ENCODE measurements around the gene AQP2. TPM values are rescaled to one million over a fixed set of nuclear protein-coding genes. Genes with fewer than 3 reads are reported as not detected.

The AQP2 gene
- total and polyA plus RNA-seq, 2 of the 4 experiments (the other 2 are of a cell fraction) = not detected

GRCh38 chr12:49956663-49957569 is 6.4 kb downstream of the AQP2 start:
- Histone ChIP-seq H4K91ac (ENCODE audit: insufficient read depth, low read depth, low read length) (no peak overlapping the region), H2BK15ac (ENCODE audit: low read depth, low read length) (no peak overlapping the region), H3K4me3 (ENCODE audit: insufficient read depth, low read depth, low read length) (no peak overlapping the region), H2AFZ (replicated peaks; ENCODE audit: low read length, poor library complexity) (no peak overlapping the region), H2BK120ac (ENCODE audit: low read depth, low read length) (no peak overlapping the region), H3K18ac (ENCODE audit: low read depth, low read length) (no peak overlapping the region), H2AK5ac (ENCODE audit: low read depth, low read length) (no peak overlapping the region), H2BK5ac (ENCODE audit: low read depth, low read length, poor library complexity, severe bottlenecking) (no peak overlapping the region), H4K20me1 (ENCODE audit: insufficient read depth, low read length) (no peaks in the 10 kb centered on the region), H3K4me2 (ENCODE audit: low read depth, low read length) (no peak overlapping the region), H3K36me3 (ENCODE audit: control insufficient read depth, insufficient read depth, low read length) (no peaks in the 10 kb centered on the region), H3K9me1 (ENCODE audit: insufficient read depth, low read length) (no peaks in the 10 kb centered on the region), H2AK9ac (replicated peaks; ENCODE audit: low read depth, low read length, poor library complexity) (no peak overlapping the region), H2BK20ac (ENCODE audit: low read depth, low read length) (no peak overlapping the region), H3K56ac (ENCODE audit: extremely low read depth, insufficient read depth, low read length) (no peak overlapping the region), H3K9me3 (ENCODE audit: control insufficient read depth, insufficient read depth, low read length) (no peaks in the 10 kb centered on the region; the same call in 1 of the 2 replicates), H4K8ac (ENCODE audit: low read depth in 2 of 2, low read length in 2 of 2) (no peak overlapping the region), H3K23ac (ENCODE audit: low read depth, low read length) (no peak overlapping the region), H3K4ac (ENCODE audit: low read depth, low read length) (no peak overlapping the region), H3K9ac (ENCODE audit: low read depth, low read length) (no peak overlapping the region), H3K27me3 (ENCODE audit: control insufficient read depth, insufficient read depth, low read length) (peaks cover 95% of the 10 kb centered on the region), H4K5ac (ENCODE audit: low read depth, low read length) (no peak overlapping the region), H3K79me1 (ENCODE audit: low read depth in 1 of 2, low read length in 2 of 2) (no peaks in the 10 kb centered on the region), H3K4me1 (ENCODE audit: control insufficient read depth, insufficient read depth, low read length) (no peaks in the 10 kb centered on the region), H3K27ac (ENCODE audit: insufficient read depth, low read length) (no peak overlapping the region), H3K14ac (replicated peaks; ENCODE audit: low read depth, low read length) (no peak overlapping the region)
- in situ Hi-C loops (cut with MboI; ENCODE audit: low sequenced_read_pairs) (no loop called here), intact Hi-C loops (cut with micrococcal nuclease) (no loop called here), dilution Hi-C loops (cut with HindIII; ENCODE audit: low sequenced_read_pairs, unreplicated experiment) (no loop called here)
- 75% methylated on average over 1 of the region's 6 CpGs; no CpG with 5 or more reads in 1 of the 2 experiments for WGBS, 2 experiments (ENCODE audit: extremely low coverage in 2 of 2, insufficient read length in 1 of 2)
- no peak for ATAC-seq (ENCODE audit: low read depth)
- POLR2A ChIA-PET (ENCODE audit: unreplicated experiment) = interaction anchor here (0.8 kb wide), 1 partner anchor 141 kb away, joined by 4 read pairs; no protein-coding TSS in a partner anchor
- CTCF ChIA-PET = no interaction called here
- DNase-seq = no peak
- no TSS peak for BruUV-seq (replicated peaks)
- no peak for TF ChIP-seq USF2 (IDR thresholded peaks at IDR 0.05; ENCODE audit: low read depth, low read length)
- no peak for TF ChIP-seq SMC3 (IDR thresholded peaks at IDR 0.05; ENCODE audit: low read depth, low read length)
- TF ChIP-seq POLR2A (IDR thresholded peaks at IDR 0.05; ENCODE audit: low read depth, low read length) = no peak
- no peak for TF ChIP-seq RFX5 (IDR thresholded peaks at IDR 0.05; ENCODE audit: low read depth, low read length)
- TF ChIP-seq MAFK (IDR thresholded peaks at IDR 0.05; ENCODE audit: low read depth, low read length) = no peak
- no peak for TF ChIP-seq RCOR1 (IDR thresholded peaks at IDR 0.05; ENCODE audit: insufficient replicate concordance, low read length)
- TF ChIP-seq RAD21 (IDR thresholded peaks at IDR 0.05; ENCODE audit: low read length) = no peak
- TF ChIP-seq CHD1 (IDR thresholded peaks at IDR 0.05; ENCODE audit: low read depth, low read length) = no peak
- no peak for TF ChIP-seq CTCF (conservative IDR thresholded peaks at IDR 0.05; ENCODE audit: low read depth, low read length)
- TF ChIP-seq BHLHE40 (IDR thresholded peaks at IDR 0.05; ENCODE audit: low read depth, low read length) = no peak
- TF ChIP-seq NFE2L2 (IDR thresholded peaks at IDR 0.05; ENCODE audit: low read depth, low read length) = no peak
- no peak for TF ChIP-seq ELK1 (IDR thresholded peaks at IDR 0.05; ENCODE audit: borderline replicate concordance, low read depth, low read length)

Measured in IMR-90 (cell line).